K562 (cell line): ENCODE data around the gene STEEP1. TPM values are rescaled to one million over a fixed set of nuclear protein-coding genes. Genes with fewer than 3 reads are reported as not detected.

Experiments
- FUS ChIP-seq: fragments of 200-400 bp; formaldehyde crosslinking; optimal IDR thresholded peaks from 2 replicates; pipeline ENCODE3; 2017; ENCODE audit warnings: low read depth, low read length
- HINFP ChIP-seq: fragments of 450-650 bp; conservative IDR thresholded peaks from 2 replicates; pipeline ENCODE4 v1.6.1; 2016; ENCODE audit warnings: missing genetic modification characterization, low read depth, mild to moderate bottlenecking, control low read depth, missing compliant biosample characterization
- NFATC3 ChIP-seq: fragments of 450-650 bp; IDR thresholded peaks from 2 replicates; pipeline ENCODE4 v1.6.1; 2017; ENCODE audit warnings: mild to moderate bottlenecking
- NR2C1 ChIP-seq, 2 experiments: fragments of 450-650 bp; IDR thresholded peaks; 2 replicates each; pipeline ENCODE4 v1.6.1; 2017; ENCODE audit warnings: mild to moderate bottlenecking in 2 of 2, antibody characterized with exemption in 1 of 2, inconsistent platforms in 1 of 2, missing compliant biosample characterization in 1 of 2, missing genetic modification characterization in 1 of 2
- PATZ1 ChIP-seq: fragments of 250-450 bp; sonication (Bioruptor Pico); IDR thresholded peaks from 2 replicates; pipeline ENCODE4 v1.5.0; 2020; ENCODE audit warnings: mild to moderate bottlenecking, borderline replicate concordance
- TAF7 ChIP-seq: fragments of 450-650 bp; IDR thresholded peaks from 2 replicates; pipeline ENCODE4 v1.6.1; 2016; ENCODE audit warnings: missing genetic modification characterization, missing compliant biosample characterization
- ZBTB43 ChIP-seq: sonication (generic); formaldehyde crosslinking; IDR thresholded peaks from 2 replicates; pipeline ENCODE4 v1.8.0; 2023; ENCODE audit warnings: mild to moderate bottlenecking, missing genetic modification reagents
- ZNF140 ChIP-seq: fragments of 250-450 bp; sonication (Bioruptor Pico); IDR thresholded peaks from 2 replicates; pipeline ENCODE4 v1.8.0; 2021; ENCODE audit warnings: moderate library complexity, mild to moderate bottlenecking, inconsistent platforms
- ZNF184 ChIP-seq: sonication (generic); formaldehyde crosslinking; IDR thresholded peaks from 2 replicates; pipeline ENCODE4 v1.5.0; 2020; ENCODE audit warnings: missing genetic modification reagents
- polyA plus RNA-seq, 8 experiments: library from polyadenylated mRNA; depleted of rRNA in 4 of 8; stranded (reverse) in 5 of 8; unstranded in 3 of 8; fragments of >200 nt; fragmentation: Nextera tagmentation in 2 of 8; fragmentation: Illumina TruSeq in 1 of 8; extraction: Ambion mirVana in 2 of 8; extraction: Trizol in 1 of 8; gene quantifications; 2 replicates each; pipeline versions ENCODE4 v1.2.1 to v1.2.3, GENCODE V29; 2011 to 2014; ENCODE audit warnings: inconsistent platforms in 1 of 8, missing spikeins in 1 of 8
- total RNA-seq, 7 experiments: library from RNA; depleted of rRNA in 6 of 7; stranded (reverse); fragments of >200 nt in 6 of 7; fragmentation: Illumina TruSeq in 2 of 7; extraction: Trizol in 2 of 7; gene quantifications; 2 replicates each; pipeline versions ENCODE4 v1.2.1 to v1.2.3, GENCODE V29; 2011 to 2021; ENCODE audit warnings: low replicate concordance in 1 of 7
- TF ChIP-seq, protein P1 (sequence below): fragments of 450-650 bp; IDR thresholded peaks from 2 replicates; pipeline ENCODE4 v1.6.1; 2016; ENCODE audit warnings: mild to moderate bottlenecking, moderate library complexity

STEEP1 gene
- total and polyA plus RNA-seq, 9 of the 15 experiments (the other 6 are each of a cell fraction or from before 2014, with no cell fraction given) = 15.0 to 73.7 (median 40.3) TPM

DNA sequence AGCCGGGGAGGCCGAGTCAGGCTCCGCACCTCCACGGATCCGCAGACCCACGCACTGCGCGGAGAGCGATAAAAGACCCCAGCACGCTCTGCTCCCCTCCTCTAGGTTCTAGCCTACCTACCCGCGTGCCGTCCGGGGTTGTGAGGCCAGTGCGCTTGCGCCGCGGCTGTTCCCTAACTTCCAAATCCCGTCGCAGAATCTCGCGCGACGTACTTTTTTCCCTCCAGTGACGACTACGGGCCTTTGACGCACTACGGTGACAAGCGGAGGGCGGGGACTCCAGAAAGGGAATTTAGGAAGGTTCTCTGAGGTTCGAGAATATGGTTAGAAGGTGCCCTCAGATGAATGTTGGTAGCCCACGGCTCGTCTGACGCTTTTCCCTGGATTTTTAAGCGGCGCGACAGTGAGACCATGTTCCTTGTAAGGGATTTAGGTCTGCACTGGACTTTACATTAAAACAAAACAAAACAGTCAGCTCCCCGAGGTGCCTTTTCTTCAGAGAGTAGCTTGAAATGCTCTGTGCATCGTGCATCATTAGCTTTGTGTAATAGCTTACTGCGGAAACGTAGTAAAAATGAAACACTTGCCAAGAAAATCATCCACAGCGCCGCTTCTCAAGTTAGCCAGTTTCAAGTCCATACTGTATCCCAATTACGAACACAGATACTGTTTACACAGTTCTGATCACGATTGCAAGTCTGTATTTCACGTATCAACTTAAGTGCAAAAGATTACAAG is 41.2 kb upstream of the STEEP1 start, which contains the start of gene NKRF (continued):
- TF ChIP-seq, protein P1, sequence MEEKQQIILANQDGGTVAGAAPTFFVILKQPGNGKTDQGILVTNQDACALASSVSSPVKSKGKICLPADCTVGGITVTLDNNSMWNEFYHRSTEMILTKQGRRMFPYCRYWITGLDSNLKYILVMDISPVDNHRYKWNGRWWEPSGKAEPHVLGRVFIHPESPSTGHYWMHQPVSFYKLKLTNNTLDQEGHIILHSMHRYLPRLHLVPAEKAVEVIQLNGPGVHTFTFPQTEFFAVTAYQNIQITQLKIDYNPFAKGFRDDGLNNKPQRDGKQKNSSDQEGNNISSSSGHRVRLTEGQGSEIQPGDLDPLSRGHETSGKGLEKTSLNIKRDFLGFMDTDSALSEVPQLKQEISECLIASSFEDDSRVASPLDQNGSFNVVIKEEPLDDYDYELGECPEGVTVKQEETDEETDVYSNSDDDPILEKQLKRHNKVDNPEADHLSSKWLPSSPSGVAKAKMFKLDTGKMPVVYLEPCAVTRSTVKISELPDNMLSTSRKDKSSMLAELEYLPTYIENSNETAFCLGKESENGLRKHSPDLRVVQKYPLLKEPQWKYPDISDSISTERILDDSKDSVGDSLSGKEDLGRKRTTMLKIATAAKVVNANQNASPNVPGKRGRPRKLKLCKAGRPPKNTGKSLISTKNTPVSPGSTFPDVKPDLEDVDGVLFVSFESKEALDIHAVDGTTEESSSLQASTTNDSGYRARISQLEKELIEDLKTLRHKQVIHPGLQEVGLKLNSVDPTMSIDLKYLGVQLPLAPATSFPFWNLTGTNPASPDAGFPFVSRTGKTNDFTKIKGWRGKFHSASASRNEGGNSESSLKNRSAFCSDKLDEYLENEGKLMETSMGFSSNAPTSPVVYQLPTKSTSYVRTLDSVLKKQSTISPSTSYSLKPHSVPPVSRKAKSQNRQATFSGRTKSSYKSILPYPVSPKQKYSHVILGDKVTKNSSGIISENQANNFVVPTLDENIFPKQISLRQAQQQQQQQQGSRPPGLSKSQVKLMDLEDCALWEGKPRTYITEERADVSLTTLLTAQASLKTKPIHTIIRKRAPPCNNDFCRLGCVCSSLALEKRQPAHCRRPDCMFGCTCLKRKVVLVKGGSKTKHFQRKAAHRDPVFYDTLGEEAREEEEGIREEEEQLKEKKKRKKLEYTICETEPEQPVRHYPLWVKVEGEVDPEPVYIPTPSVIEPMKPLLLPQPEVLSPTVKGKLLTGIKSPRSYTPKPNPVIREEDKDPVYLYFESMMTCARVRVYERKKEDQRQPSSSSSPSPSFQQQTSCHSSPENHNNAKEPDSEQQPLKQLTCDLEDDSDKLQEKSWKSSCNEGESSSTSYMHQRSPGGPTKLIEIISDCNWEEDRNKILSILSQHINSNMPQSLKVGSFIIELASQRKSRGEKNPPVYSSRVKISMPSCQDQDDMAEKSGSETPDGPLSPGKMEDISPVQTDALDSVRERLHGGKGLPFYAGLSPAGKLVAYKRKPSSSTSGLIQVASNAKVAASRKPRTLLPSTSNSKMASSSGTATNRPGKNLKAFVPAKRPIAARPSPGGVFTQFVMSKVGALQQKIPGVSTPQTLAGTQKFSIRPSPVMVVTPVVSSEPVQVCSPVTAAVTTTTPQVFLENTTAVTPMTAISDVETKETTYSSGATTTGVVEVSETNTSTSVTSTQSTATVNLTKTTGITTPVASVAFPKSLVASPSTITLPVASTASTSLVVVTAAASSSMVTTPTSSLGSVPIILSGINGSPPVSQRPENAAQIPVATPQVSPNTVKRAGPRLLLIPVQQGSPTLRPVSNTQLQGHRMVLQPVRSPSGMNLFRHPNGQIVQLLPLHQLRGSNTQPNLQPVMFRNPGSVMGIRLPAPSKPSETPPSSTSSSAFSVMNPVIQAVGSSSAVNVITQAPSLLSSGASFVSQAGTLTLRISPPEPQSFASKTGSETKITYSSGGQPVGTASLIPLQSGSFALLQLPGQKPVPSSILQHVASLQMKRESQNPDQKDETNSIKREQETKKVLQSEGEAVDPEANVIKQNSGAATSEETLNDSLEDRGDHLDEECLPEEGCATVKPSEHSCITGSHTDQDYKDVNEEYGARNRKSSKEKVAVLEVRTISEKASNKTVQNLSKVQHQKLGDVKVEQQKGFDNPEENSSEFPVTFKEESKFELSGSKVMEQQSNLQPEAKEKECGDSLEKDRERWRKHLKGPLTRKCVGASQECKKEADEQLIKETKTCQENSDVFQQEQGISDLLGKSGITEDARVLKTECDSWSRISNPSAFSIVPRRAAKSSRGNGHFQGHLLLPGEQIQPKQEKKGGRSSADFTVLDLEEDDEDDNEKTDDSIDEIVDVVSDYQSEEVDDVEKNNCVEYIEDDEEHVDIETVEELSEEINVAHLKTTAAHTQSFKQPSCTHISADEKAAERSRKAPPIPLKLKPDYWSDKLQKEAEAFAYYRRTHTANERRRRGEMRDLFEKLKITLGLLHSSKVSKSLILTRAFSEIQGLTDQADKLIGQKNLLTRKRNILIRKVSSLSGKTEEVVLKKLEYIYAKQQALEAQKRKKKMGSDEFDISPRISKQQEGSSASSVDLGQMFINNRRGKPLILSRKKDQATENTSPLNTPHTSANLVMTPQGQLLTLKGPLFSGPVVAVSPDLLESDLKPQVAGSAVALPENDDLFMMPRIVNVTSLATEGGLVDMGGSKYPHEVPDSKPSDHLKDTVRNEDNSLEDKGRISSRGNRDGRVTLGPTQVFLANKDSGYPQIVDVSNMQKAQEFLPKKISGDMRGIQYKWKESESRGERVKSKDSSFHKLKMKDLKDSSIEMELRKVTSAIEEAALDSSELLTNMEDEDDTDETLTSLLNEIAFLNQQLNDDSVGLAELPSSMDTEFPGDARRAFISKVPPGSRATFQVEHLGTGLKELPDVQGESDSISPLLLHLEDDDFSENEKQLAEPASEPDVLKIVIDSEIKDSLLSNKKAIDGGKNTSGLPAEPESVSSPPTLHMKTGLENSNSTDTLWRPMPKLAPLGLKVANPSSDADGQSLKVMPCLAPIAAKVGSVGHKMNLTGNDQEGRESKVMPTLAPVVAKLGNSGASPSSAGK = peak; percentile 67
- no peak for TF ChIP-seq ZNF184
- no peak for TF ChIP-seq FUS
- no peak for TF ChIP-seq ZBTB43 (CRISPR knock-in tag)
- no peak for TF ChIP-seq PATZ1
- TF ChIP-seq NR2C1 (IDR thresholded peaks at IDR 0.05) = no peak
- TF ChIP-seq NR2C1 (tag; IDR thresholded peaks at IDR 0.05) = no peak
- TF ChIP-seq NFATC3 = no peak
- no peak for TF ChIP-seq ZNF140 (CRISPR knock-in tag)
- TF ChIP-seq HINFP (tag) = no peak
- TF ChIP-seq TAF7 = 0 out of 2 replicates have a peak, but pooled peaks have one; percentile 45
